Sigmoid colon (tissue), 7 donors: ENCODE measurements around the gene FAM3A. TPM values are rescaled to one million over a fixed set of nuclear protein-coding genes. Genes with fewer than 3 reads are reported as not detected.
A peak's percentile ranks its signal among the peaks of the same experiment; 100 is the strongest.

Experiments used
- DNase-seq: peaks from one replicate; pipeline ENCODE4 v3.0.0-alpha.2; 2019
- H3K27ac ChIP-seq, 4 donors: fragments of 200-600 bp; sonication (generic); one replicate each; pipeline ENCODE4 v1.5.1; 2016 to 2019; ENCODE audit warnings: mild to moderate bottlenecking in 1 of 4
- H3K27me3 ChIP-seq, 3 donors: fragments of 200-600 bp; sonication (generic); one replicate each; pipeline ENCODE4 v1.5.1; 2019; ENCODE audit warnings: mild to moderate bottlenecking in 1 of 3
- H3K36me3 ChIP-seq, 4 donors: fragments of 200-600 bp; sonication (generic); one replicate each; pipeline ENCODE4 v1.5.1; 2016 to 2019
- H3K4me1 ChIP-seq, 4 donors: fragments of 200-600 bp; sonication (generic); one replicate each; pipeline ENCODE4 v1.5.1; 2017 to 2019
- H3K4me3 ChIP-seq, 4 donors: fragments of 200-600 bp; sonication (generic); one replicate each; pipeline ENCODE4 v1.5.1; 2017 to 2019; ENCODE audit warnings: mild to moderate bottlenecking in 2 of 4, moderate library complexity in 1 of 4
- H3K9me3 ChIP-seq, 4 donors: fragments of 200-600 bp in 3 of 4; sonication (generic) in 3 of 4; one replicate each; pipeline versions ENCODE4 v1.5.1 to v1.6.1; 2013 to 2019
- CTCF ChIP-seq, 4 experiments: fragments of 450-650 bp in 3 of 4; fragments of 200-600 bp in 1 of 4; IDR thresholded peaks; one replicate each; pipeline ENCODE4 v1.5.1; 2016 to 2019; ENCODE audit warnings: antibody characterized with exemption in 4 of 4, mild to moderate bottlenecking in 3 of 4, moderate library complexity in 2 of 4
- EP300 ChIP-seq, 4 donors: sonication (generic); formaldehyde crosslinking; IDR thresholded peaks; one replicate each; pipeline ENCODE4 v1.6.1; 2017; ENCODE audit warnings: antibody characterized with exemption in 4 of 4
- POLR2A ChIP-seq, 2 donors: fragments of 450-650 bp; IDR thresholded peaks; one replicate each; pipeline ENCODE4 v1.6.1; 2016; ENCODE audit warnings: antibody characterized with exemption in 2 of 2, mild to moderate bottlenecking in 2 of 2, moderate library complexity in 2 of 2
- POLR2AphosphoS5 ChIP-seq, 4 donors: sonication (generic); formaldehyde crosslinking; IDR thresholded peaks; one replicate each; pipeline ENCODE4 v1.6.1; 2017; ENCODE audit warnings: antibody characterized with exemption in 4 of 4
- WGBS, 2 donors: extraction: QIAGEN DNeasy Blood & Tissue Kit; methylation state at CpG; one replicate each; pipeline ENCODE4 v1.1.7; 2013; 5-methylcytosine and 5-hydroxymethylcytosine counted together
- intact Hi-C: fragments of 100-400 bp; cut with DNase I; formaldehyde crosslinking; loops from one replicate; pipeline ENCODE4 v1.15.1; 2023
- polyA plus RNA-seq, 3 donors: library from polyadenylated mRNA; stranded (reverse); fragments of 200-250 nt; gene quantifications; one replicate each; pipeline ENCODE4 v1.2.3, GENCODE V29; 2013
- total RNA-seq, 4 donors: library from RNA; depleted of rRNA; stranded (reverse); fragments of >200 nt; gene quantifications; one replicate each; pipeline ENCODE4 v1.1.0, GENCODE V29; 2016
- donor health status: healthy with polysubstance abuse.
- donor health status: Bipolar disorder and iron deficiency.
- donor health status: healthy.

FAM3A gene
- total and polyA plus RNA-seq, 7 donors = 30.7 to 64.9 (median 49.0) TPM

- intact Hi-C loops = loop anchor here (5.0 kb wide), 3 partner anchors 45 to 90 kb away; partner anchors contain the start of genes GDI1 and RPL10
- Histone ChIP-seq H3K27me3 (no peaks in the 10 kb centered on the region), H3K9me3 (no peaks in the 10 kb centered on the region), H3K4me1 (peaks cover 0 to 33% (median 22%) of the 10 kb centered on the region in 4 donors), H3K27ac (peak overlapping the region; percentile 85 to 90 (median 86)), H3K36me3 (peaks cover 0 to 12% (median 0%) of the 10 kb centered on the region in 4 donors), H3K4me3 (no peak overlapping the region)
- 94 to 95% methylated on average over 28 of the region's 28 CpGs for WGBS, 2 donors
- TF ChIP-seq POLR2A (IDR thresholded peaks at IDR 0.05) = no peak
- no peak for TF ChIP-seq CTCF (IDR thresholded peaks at IDR 0.05)
- TF ChIP-seq POLR2AphosphoS5 (IDR thresholded peaks at IDR 0.05) = no peak
- no peak for TF ChIP-seq EP300 (IDR thresholded peaks at IDR 0.05)
- DNase-seq = peak; percentile 62
These were observed 28.3 kb downstream of the FAM3A start for GRCh38 chrX:154487518-154488290.

GRCh38 chrX:154486396-154487207 lies 29.4 kb downstream of the FAM3A start, which contains the start of gene UBL4A:
Gene UBL4A (minus strand): TSS chrX:154486615. CDS start chrX:154486584, 31 bp downstream.
- Histone ChIP-seq H3K27ac (peak within 1 kb of the TSS; percentile 85 to 90 (median 86)), H3K4me1 (peaks cover 0 to 33% (median 22%) of the 10 kb centered on the region in 4 donors), H3K27me3 (no peaks in the 10 kb centered on the region), H3K4me3 (peak within 1 kb of the TSS; percentile 47 to 80 (median 70)), H3K36me3 (peaks cover 0 to 12% (median 0%) of the 10 kb centered on the region in 4 donors), H3K9me3 (no peaks in the 10 kb centered on the region)
- 1% methylated on average over 95 of the region's 95 CpGs for whole genome bisulfite sequencing, 2 donors
- TF ChIP-seq POLR2A (IDR thresholded peaks at IDR 0.05) (no peak), EP300 (IDR thresholded peaks at IDR 0.05) (no peak), CTCF (IDR thresholded peaks at IDR 0.05) (no peak), POLR2AphosphoS5 (IDR thresholded peaks at IDR 0.05) (peak in 1 of 4 donors; percentile 40)
- DNase-seq = peak; percentile 82
- intact Hi-C loops = loop anchor here (5.0 kb wide), 3 partner anchors 46 to 89 kb away; partner anchors contain the start of genes GDI1 and RPL10

- peak overlapping the region; percentile 47 to 80 (median 70) for H3K4me3 ChIP-seq
- intact Hi-C loops = loop anchor here (5.0 kb wide), 3 partner anchors 46 to 89 kb away; partner anchors contain the start of genes GDI1 and RPL10
- peak; percentile 74 for DNase-seq
- TF ChIP-seq POLR2AphosphoS5 (IDR thresholded peaks at IDR 0.05) (no peak), POLR2A (IDR thresholded peaks at IDR 0.05) (no peak), CTCF (IDR thresholded peaks at IDR 0.05) (no peak), EP300 (IDR thresholded peaks at IDR 0.05) (no peak)
- H3K27ac ChIP-seq = peak overlapping the region; percentile 85 to 90 (median 86)
- peaks cover 0 to 33% (median 22%) of the 10 kb centered on the region in 4 donors for H3K4me1 ChIP-seq
- no peaks in the 10 kb centered on the region for H3K9me3 ChIP-seq
- WGBS, 2 donors = 0 to 1% methylated on average over 35 of the region's 35 CpGs
- H3K36me3 ChIP-seq = peaks cover 0 to 12% (median 0%) of the 10 kb centered on the region in 4 donors
- H3K27me3 ChIP-seq = no peaks in the 10 kb centered on the region
These were observed 30.0 kb downstream of the FAM3A start for GRCh38 chrX:154486052-154486395.

- 44 to 49% methylated on average over 35 of the region's 35 CpGs for WGBS, 2 donors
- Histone ChIP-seq H3K36me3 (peaks cover 0 to 12% (median 0%) of the 10 kb centered on the region in 4 donors), H3K27ac (peak overlapping the region; percentile 85 to 90 (median 86)), H3K27me3 (no peaks in the 10 kb centered on the region), H3K9me3 (no peaks in the 10 kb centered on the region), H3K4me3 (peak overlapping the region; percentile 47 to 80 (median 70)), H3K4me1 (peaks cover 0 to 33% (median 22%) of the 10 kb centered on the region in 4 donors)
- TF ChIP-seq CTCF (IDR thresholded peaks at IDR 0.05) = no peak
- TF ChIP-seq EP300 (IDR thresholded peaks at IDR 0.05) = no peak
- TF ChIP-seq POLR2A (IDR thresholded peaks at IDR 0.05) = no peak
- TF ChIP-seq POLR2AphosphoS5 (IDR thresholded peaks at IDR 0.05) = no peak
- intact Hi-C loops = loop anchor here (5.0 kb wide), 3 partner anchors 47 to 88 kb away; partner anchors contain the start of genes GDI1 and RPL10
- DNase-seq = peak; percentile 71
These were observed 30.6 kb downstream of the FAM3A start for GRCh38 chrX:154485150-154486051.
